Activated CD4-positive, CD25-positive, alpha-beta regulatory T cell treated with anti-CD3 and anti-CD28 coated beads, Interleukin-2, amount 50 U/mL, for 72 hours (primary cell): ENCODE data around the gene GMCL2.
"Not testable (repeated sequence)": the region's sequence is repeated elsewhere in the genome, so short reads cannot be mapped to it uniquely, and the experiment has no call there.

Source experiments
- DNase-seq: peaks from one replicate; pipeline ENCODE4 v3.0.0; 2021

The GMCL2 gene, protein sequence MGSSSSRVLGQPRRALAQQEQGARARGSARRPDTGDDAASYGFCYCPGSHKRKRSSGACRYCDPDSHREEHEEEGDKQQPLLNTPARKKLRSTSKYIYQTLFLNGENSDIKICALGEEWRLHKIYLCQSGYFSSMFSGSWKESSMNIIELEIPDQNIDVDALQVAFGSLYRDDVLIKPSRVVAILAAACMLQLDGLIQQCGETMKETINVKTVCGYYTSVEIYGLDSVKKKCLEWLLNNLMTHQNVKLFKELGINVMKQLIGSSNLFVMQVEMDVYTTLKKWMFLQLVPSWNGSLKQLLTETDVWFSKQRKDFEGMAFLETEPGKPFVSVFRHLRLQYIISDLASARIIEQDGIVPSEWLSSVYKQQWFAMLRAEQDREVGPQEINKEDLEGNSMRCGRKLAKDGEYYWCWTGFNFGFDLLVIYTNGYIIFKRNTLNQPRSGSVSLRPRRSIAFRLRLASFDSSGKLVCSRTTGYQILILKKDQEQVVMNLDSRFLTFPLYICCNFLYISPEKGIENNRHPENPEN

DNA sequence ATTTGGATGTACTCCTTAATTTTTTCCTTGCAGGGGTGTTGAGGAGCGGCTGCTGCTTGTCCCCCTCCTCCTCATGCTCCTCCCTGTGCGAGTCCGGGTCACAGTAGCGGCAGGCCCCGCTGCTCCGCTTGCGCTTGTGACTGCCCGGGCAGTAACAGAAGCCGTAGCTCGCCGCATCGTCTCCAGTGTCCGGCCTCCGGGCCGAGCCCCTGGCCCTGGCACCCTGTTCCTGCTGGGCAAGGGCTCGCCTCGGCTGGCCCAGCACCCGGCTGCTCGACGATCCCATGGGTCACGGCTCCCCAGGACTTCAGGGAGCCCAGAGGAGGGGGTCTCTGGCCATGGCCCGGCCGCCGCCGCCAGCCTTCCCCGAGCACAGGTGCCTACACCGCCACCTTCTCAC lies at the start of gene GMCL2:
TSS of gene GMCL2 (minus strand) at position 358 of the 400 bp plus-strand sequence. CDS start at position 286, 72 bp downstream.
- no peak for DNase-seq

DNA sequence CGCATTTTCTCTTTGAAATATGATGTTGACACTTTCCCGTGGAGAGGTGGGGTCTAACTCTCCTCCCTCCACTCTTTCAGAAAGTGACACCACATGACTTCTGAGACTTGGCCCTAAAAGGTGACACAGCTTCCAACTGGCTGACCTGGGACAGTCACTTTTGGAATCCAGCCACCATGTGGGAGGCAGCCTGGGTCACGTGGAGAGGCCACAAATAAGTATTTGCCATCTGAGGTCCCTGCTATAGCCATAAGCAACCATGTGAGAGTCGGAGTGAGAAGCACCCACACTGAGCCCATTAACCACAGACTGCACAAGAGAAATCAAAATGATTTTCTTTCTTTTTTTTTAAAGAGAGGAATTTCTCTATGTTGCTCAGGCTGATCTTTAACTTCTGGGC lies 49.5 kb upstream of the GMCL2 start:
- no peak for DNase-seq

DNA sequence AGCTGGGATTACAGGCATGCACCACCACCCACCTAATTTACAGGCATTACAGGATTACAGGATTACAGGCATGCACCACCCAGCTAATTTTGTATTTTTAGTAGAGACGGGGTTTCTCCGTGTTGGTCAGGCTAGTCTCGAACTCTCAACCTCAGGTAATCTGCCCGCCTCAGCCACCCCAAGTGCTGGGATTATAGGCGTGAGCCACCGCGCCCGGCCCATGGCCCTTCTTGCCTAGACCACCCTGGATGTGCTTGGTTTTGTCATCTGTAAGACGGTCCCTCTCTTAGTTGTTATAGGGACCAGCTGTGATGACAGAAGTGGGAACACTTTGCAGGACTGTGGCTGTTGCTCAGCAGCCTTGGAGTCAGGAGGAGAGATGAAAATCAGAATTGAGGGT lies 49.0 kb upstream of the GMCL2 start:
- DNase-seq: no peak

DNA sequence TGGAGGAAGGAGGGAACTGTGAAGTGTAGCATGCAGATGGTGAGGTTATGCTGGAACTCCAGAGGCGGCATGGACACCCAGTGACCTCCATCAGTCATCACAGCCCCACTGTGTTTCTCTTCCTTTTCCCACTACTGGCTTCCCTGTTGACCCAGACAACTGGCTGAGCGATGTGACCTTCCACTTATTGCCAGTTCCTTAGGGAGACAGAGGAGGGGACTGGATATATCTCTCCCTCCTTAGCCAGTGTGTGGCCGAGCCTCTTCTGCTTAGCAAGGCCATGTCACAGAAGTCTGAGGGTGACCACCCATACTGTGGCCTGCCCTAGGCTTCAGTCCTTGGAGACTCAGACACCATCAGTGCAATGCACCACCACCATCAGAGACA lies 48.4 kb upstream of the GMCL2 start:
- no peak for DNase-seq

DNA sequence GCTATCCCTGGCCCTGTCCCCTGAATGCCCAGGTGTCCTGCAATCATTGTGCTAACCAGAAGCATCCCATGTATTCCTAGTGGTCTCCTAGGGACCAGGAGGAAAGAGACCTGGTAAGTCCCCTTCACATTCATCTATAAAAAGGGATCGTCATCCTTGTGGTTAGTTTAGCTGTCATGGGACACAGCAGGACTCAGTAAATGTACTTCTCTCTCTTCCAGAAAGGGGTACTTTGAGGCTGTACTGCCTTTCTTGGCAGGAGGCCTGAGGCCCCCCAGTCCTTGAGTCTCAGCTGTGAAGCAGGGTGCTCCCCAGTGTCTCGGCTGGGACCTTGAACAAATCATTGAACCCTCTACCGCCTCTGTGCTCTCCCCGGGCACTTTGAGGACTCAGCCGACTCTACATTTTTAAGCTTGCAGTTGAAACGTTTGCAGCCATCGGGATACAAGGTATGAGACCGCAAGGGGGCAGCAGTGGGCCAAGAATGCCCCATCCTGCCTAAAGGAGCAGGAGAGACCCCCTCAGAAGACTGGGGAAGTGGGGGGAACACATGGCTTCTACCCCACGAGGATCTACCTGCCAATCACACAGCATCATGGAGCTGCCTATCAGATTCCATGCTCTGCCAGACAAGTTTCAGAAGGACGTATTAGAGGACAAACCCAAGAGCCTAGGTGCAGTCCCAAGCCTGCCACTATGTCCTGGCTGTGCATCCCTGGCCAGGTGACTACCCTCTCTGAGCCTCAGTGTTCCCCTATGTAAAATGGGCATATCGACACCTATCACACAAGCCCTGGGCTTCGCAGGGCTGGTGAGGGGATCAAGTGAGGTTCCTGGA lies 47.8 kb upstream of the GMCL2 start:
- peak; percentile 74 for DNase-seq

DNA sequence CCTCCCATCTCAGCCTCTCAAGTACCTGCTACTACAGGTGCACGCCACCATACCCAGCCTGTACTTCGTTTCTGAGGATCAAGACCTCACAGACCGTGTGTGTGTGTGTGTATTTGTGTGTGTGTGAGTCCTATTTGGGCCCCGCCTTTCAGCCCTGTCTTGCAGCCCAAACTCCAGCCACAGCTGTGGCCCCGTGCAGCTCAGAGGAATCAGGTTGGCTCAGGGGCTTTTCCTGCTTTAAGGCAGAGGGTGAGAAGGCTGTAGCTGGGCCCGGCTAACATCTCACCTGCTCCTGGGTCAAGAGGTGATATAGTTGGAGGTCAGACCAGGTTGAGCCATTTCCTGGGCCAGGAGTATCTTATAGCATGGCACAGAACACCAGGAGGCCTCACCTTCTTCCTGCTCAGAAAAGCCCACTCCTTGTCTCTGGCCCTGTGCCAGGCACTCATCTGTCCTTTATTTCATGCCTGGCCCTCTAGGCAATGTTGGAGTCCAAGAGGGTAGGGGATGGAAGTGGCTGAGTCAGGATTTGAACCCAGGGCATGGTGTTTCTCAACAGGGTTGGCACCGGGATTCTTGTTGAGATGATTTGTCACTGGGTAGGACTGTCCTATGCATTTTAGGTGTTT lies 47.1 kb upstream of the GMCL2 start:
- DNase-seq: no peak

DNA sequence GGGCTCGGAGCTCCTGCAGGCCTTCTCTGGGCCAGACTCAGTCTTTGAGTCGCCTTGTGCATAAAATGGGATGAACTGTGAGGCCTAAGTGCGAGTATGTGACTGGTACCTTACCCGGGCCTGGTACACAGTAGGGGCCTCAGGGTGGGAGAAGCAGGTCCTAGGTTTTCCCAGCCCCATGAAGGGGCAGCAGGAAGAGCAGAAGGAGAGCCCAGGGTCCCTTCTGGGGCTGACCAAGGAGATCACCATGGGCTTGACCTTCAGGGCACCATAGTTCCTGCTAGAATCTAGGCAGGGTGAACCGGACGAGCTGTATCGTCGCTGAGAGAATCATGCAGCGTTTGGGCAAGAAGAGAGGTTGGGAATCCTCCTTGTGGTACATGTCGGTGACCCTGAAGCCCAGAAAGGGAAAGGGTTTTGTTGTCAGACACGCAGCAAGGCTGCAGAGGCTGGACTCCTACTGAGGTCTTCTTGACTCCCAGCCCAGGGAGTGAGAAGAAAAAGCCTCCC lies 45.8 kb upstream of the GMCL2 start:
- no peak for DNase-seq

DNA sequence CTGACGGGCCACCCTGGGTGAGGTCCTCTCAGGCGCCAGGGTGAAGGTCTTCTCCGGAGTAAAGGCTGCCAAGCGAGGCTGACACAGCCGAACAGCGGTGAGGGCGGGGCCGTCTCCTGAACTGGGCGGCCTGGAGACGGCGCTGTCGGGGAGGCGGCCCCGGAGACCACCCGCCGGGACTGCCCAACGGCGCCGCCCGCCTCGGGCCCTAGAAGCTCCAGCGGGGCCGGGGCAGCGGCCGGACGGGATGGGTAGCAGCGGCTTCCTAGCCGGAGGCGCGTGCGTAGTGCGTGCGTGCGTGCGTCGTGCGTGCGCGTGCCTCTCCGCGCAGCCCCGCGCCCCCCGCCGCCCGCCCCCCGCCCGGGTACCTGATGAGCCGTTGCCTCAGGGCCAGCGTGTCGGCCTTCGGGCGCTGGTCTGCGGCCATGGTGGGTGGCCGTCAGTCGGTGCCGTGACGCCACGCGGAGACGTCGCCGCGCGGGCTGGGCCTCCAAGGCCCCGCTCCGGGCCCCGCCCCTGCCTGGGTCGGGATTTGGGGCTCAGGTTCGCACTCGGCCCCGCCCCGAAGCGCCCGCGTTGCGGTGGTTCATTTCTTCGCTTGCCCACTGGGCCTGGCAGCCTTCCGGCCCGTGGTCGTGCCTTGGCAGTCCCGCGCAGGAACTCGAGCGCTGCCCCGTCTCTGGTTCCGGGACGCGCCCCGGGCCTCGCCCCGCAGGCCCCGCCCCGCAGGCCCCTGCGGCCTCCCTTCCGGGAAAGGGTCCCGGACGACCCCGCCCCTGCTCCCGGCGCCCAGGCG lies 45.2 kb upstream of the GMCL2 start, which contains the start of gene PHYKPL:
TSS of gene PHYKPL (minus strand) at position 679 of the 796 bp plus-strand sequence. CDS start at position 427, 252 bp downstream.
- peak; percentile 82 for DNase-seq

DNA sequence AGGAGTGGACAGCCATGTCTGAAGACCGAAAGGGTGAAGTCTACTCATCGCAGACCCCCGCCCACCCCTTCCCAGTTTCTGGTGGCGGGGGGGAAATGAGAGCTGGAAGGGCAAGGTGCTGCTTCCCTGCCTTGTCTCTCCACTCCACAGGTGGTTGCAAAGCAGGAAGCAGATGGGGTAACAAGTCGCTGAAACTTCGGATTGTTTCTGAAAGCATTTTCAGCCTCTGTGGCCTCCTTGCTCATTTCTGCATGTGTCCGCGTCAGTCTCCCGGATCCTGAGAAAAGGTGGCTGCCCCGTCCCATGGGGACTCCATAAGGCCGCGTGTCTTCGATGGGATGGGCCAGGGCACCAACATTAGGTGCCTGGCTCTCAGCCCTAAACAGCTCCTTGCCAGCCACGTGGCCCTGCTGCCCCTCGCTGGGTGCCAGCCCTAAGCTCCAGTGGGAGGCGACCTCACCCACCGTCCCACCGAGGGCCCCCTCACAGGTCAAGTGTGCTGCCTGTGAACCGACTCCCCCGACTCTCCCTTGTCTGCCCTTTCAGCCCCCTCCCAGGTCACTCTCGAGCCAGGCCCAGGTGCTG lies 44.5 kb upstream of the GMCL2 start:
- no peak for DNase-seq

DNA sequence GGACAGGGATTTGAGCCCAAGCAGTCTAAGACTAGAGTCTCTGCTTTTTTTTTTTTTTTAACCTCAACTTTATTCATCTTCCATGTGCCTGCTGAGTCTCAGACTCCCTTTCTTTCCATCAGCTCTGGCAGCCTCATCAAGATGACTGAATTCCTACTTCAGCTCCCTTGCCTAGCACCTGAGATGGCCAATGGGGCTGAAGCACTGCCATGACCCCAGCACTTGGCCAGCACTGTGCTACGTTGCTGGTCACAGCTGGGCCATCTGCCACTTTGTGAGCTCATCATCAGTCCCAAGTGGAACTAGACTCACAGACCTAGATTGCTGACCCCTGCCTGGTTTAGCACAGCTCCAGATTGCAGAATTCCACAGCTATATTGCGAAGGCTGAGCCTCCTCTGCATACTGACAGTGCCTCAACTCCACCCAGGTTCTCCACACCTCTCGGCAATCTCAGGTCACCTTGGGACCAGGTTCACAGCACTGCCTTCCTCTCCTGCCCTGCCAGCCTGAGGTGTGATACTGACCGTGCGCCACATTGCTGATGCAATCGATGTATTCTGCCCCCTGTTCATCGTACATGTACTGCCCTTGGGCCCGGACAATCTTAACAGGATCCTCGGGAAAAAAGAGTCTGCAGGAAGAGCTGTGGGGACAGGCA lies 43.8 kb upstream of the GMCL2 start:
- DNase-seq: no peak

DNA sequence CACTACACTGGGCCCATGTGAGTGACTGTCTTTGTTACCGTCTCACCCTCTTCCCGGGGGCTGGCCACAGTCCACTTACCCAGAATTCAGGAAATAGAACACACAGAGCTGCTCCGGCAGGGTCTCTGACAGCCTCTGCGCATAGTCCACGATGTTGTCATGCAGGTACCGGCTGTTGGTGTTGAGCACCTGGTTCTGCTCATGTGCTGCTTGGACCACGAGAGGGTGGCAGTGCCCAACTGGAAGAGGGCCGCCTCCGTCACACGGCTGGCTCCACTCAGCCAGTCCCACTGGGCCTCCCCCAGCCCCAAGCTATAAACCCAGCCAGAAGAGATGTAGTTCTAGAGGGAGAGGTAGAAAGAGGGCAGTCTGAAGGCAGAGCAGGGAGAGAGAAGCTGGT lies 42.7 kb upstream of the GMCL2 start:
- no peak for DNase-seq

DNA sequence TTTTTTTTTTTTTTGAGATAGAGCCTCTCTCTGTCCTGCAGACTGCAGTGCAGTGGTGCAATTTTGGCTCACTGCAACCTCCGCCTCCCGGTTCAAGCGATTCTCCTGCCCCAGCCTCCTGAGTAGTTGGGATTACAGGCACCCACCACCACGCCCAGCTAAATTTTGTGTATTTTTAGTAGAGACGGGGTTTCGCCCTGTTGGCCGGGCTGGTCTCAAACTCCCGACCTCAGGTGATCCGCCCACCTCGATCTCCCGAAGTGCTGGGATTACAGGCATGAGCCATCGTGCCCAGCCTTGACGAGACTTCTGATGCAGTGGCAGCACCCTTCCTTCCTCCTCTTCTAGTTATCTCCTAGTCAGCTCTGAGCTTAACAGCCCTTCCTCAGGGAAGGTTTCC lies 41.9 kb upstream of the GMCL2 start:
- DNase-seq: not testable (repeated sequence)

DNA sequence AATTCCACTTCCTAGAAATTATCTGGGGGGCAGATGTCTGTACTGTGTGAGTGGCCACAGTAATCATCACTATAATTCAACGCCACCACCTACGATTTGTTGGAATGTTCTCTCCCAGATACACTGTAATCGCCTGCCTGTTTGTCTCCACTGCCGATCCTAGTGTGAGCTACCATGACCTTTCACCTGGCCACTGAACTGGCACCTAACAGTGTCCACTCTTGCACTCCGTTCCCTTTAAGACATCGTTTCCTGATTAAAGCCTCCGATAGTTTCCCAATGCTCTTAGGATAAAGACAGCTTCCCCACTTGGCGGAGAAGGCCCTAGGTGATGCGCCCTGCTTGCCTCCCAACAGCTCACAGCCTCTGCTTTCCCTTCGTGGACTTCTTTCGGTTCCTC lies 41.4 kb upstream of the GMCL2 start:
- DNase-seq: no peak

DNA sequence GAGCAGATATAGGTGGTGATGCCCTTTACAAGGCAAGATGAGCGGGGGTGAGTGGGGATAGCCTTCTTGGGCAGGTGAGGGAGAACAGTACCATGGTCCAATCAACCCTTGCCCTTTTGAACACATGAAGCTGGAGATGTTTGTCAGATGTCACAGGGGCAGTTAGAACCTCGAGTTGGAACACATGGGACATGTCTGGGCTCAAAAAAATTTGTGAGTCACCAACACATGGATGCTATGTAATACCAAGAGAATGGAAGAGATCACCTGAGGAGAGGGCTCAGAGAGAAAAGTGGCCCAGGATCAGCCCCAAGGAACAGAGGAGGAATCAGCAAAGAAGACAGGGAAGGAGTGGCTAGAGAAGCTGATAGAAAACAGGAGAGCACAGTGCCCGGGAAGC lies 40.8 kb upstream of the GMCL2 start:
- no peak for DNase-seq

DNA sequence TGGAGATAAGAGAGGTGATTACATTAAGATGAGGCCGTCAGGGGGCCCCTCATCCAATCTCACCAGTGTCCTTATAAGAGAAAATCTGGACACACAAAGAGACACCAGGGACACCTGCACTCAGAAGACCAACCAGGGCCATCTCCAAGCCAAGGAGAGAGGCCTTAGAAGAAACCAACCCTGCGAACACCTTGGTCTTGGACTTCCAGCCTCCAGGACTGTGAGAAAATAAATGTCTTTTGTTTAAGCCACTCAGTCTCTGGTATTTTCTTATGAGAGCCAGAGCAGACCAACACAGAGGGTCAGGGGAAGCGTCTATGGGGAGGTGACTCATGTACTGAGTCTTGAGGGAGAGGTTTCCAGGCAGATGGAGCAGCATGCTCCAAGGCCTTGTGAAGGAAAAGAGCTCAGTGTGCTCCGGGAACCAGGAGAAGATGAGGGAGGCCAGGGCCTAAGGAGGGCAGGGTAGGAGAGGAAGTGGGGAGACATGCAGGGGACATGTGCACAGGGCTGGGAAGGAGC lies 40.0 kb upstream of the GMCL2 start:
- DNase-seq: no peak

DNA sequence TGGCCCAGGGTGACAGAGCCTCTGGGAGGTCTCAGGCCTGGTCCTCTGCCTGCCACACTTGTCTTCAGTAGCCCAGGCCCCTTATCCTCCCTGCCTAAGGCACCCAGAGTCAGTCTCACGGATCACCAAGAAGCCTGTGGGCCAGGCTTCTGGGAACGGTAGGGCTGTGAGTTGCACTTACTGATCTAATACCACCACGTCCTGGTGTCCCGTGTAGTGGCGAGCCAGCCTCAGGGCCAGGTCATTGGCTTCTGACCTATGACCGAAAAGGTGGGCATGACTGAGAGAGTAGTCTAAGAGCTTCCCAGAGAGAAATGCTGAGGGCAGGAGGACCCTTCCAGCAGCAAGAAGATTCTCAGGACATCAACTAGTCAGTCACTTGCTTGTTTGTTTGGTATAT lies 38.0 kb upstream of the GMCL2 start:
- no peak for DNase-seq

DNA sequence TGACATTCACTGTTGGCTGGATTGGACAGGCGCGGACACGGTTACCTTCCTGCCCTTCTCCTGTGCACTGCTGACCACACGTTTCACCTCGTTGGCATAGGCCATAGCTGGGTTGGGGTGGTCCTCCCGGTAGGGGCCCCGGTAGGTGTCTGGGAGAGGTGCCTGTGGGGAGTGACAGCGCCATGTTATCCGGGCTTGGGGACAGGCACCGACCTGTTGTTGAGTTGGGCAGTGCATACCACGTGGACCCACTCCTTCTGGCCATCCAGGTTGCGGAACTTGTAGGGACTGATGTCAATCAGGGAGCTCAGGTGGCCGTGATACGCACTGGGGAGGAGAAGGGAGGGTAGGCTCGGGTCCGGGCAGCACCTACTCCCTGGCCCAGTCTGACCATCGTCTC lies 37.2 kb upstream of the GMCL2 start:
- no peak for DNase-seq

DNA sequence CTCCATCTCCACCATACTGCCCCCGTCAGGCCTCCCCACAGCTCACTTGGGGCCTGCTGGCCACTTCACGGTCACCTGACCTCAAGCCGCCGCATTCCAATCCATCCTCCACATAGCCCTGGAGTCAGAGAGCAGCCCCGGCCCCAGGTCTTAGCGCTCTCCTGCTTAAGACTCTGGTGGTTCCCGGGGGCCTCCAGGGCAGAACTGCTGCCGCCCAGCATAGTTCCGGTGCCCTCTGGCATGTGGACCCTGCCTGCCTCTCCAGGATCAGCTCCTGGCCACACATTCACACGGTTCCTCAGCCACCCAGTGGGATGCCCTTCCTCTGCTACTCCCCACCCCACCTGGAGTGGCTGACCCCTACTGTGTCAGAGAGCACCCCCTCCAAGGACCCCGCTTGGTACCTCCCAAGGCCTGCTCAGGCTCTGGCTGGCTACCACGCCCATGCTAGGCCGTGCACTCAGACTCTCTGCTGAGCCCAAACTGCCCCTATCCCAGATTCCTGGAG lies 36.7 kb upstream of the GMCL2 start:
- no peak for DNase-seq

DNA sequence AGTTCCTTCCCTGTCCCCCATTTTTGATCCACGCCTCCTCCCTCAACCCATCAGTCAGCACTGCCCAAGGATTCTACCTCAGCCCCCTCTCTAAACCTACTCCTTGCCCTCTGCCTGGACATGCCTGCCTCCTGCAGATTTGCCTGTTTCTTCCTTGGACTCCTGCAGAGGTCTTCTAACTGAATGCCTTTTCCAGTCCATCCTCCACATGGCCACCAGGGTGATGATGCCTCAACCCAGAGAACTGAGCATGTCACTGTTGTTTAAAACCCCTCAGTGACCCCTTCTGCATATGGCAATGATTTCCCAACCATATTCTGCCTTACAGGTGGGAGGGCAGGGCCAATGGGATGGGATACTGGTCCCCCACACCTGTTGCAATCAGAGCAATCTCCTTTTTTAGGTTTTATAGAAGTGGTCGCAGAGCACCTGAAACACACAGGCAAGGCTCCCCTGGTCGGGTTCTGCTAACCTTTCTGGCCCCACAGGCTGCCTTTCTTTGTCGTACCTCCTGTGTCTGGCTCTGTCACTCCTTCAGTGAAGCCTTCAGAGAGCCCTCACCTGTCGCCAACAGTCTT lies 36.1 kb upstream of the GMCL2 start:
- DNase-seq: no peak

DNA sequence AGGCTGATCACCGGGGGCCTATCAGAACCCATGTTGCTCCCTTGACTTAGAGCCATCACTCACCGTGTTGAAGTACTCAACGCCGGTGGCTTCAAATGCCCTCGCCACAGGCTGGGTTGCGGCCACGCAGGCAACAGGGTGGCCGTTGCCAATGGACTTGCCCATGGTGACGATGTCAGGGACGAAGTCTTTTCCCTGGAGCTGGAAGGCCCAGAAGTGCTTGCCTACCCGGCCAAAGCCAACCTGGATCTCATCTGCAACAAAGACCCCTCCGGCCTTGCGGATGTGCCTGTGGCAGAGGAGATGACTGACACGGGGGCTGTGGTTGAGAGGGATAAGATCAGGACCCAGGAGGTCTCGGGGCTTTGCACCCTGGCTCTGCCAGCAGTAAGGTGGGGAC lies 35.1 kb upstream of the GMCL2 start:
- DNase-seq: no peak
